HG02759 (cell line): ENCODE results near the gene ETS1.
A peak's percentile ranks its signal among the peaks of the same experiment; 100 is the strongest.

Experiments used
- ATAC-seq: cut with Tn5 transposase; IDR thresholded peaks from one replicate; pipeline ENCODE4 v1.9.1; 2021; ENCODE audit warnings: mild to moderate bottlenecking, moderate library complexity; ENCODE audit not compliant: unreplicated experiment

ETS1 gene, protein sequence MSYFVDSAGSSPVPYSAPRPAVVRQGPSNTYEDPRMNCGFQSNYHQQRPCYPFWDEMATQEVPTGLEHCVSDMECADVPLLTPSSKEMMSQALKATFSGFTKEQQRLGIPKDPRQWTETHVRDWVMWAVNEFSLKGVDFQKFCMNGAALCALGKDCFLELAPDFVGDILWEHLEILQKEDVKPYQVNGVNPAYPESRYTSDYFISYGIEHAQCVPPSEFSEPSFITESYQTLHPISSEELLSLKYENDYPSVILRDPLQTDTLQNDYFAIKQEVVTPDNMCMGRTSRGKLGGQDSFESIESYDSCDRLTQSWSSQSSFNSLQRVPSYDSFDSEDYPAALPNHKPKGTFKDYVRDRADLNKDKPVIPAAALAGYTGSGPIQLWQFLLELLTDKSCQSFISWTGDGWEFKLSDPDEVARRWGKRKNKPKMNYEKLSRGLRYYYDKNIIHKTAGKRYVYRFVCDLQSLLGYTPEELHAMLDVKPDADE

GRCh38 chr11:128587415-128587814, at the start of gene ETS1:
ETS1 (minus strand) TSS chr11:128587558; CDS start chr11:128573130, 14,428 bp downstream.
- no peak for ATAC-seq

DNA sequence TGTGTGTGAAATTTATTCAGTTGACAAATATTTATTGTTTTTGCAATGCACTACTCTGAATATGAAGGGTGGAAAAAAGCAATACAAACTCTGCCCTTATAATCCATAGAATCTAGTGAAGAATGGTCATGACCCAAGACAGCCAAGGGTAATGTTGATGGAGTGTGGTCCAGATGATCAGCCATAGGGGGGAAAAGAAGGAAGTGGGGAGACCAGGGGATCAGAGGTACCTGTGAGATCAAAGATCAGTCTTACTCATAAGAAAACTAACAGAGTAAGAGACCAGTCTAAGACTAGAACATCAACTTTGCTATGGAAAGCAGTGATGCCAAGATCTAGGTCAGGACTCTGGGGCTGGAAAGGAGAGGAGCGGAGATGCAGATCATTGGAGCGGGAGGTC, 47.0 kb upstream of the ETS1 start:
- no peak for ATAC-seq

DNA sequence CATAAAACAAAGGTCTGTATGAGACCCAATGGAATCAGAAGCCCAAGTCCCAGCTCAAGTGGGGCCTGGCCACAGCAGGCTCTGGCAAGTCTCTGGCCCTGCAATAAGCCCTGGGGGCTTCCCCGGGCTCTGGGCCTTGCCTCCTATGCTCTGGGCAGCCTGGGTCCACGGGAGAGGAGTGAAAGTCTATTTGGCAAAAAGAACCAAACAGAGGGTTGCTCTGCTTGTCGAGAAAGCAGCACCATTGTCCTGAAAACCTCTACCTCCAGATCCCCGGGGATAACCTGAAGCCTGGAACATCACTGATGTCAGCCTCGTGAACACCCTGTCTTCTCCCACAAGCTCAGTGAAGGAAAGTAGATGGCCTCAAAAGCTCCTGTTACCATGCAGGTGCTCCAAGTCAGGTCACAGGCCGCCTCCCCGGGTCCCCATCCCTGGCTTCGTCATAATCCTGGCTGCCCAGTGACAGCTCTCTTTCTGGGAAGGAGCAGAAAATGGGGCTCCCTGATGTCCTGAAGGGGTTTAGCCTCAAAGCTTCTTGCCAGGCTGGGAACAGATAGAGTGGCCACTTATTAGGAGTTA, 46.1 kb upstream of the ETS1 start:
- no peak for ATAC-seq

DNA sequence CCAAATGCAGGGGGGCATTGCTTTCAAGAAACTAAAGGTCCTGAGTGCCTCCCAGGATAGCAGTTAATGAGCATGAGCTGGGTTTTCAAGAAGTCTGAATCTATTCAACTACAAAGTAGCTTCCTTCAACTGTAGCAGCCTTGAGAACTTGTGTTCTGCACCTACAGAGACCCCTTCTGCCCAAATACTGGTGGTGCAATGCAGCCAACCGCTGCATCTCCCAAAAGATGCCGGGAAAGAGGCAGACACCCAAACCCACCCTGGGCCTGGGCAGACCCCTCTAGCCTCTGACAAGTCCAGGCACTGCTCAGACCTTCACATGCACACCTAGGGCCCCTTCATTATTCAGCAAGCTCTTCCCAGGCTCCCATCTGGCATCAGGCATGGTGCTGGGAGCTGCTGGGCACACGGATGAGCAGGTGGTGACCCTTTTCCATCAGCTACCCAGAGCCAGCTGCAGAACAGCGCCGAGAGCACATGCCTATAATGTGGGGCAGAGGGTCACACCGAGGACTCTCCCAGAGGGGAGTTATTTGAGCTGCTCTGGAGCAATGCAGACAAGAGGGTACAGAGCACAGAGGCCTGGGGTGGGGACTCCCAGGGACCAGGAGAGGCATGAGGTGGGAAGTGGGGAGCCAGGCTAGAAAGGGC, 44.9 kb upstream of the ETS1 start:
- ATAC-seq: no peak

DNA sequence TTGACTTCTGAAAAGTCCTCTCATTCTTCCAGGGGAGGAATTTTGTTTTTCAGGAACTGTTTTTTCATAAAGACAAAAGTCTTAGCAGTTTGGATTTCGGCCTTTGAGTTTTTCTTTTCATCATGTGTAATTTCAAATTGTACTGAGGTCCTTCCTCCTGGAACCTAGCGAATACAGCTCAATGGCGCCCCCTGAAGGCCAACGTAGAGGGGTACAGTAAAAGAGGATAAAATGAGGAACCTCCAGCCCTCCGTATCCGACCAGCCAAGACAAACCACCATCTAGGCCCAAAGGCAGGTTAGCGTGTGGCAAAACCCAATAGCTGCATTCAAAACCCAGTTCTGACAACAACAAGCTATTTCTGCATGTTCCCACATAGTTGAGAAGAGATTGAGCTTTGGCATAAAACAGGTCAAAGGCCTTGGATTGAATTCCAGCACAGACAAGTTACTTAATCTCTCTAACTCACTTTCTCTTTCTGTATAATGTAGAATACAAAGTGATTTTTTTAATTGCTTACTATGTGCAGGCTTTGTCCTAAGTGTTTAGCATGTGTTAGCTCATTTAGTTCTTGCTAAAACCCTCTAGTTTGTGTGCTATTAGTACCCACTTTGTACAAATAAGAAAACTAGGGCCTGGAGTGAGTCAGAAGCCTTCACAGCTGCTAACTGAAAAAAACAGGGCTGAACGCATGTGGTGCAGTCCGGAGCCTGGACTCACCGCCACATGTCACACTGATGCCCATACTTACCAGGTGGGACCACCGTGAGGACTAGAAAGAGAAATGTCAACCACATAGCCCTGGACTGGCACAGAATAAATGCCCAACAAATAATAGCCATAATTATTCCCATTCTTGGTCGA, 43.2 kb upstream of the ETS1 start:
- peak; percentile 63 for ATAC-seq

- no peak for ATAC-seq
These were observed 42.3 kb upstream of the ETS1 start for GRCh38 chr11:128629516-128630106.

- peak; percentile 29 for ATAC-seq
These were observed 41.3 kb upstream of the ETS1 start for GRCh38 chr11:128628686-128629085.

DNA sequence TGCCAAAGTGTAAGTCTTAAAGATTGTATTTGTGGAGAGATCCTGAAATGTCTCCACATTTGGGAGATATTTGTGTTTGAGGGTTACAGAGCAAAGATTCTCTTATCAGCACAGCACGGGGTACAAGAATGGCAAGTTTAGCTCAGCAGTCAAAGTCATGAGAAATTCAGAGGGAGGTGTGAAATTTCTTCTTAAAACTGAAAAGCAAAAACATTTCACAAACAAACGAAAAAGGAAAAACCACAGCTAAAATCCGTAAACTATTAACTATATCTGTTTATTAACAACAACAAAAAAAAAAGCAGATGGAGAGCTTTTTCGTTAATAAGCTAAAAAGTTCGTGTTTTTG, 40.9 kb upstream of the ETS1 start:
- peak; percentile 20 for ATAC-seq

- peak; percentile 40 for ATAC-seq
These were observed 40.4 kb upstream of the ETS1 start for GRCh38 chr11:128627666-128628324.

- ATAC-seq: no peak
These were observed 39.7 kb upstream of the ETS1 start for GRCh38 chr11:128626913-128627665.

- no peak for ATAC-seq
These were observed 38.4 kb upstream of the ETS1 start for GRCh38 chr11:128625746-128626145.

DNA sequence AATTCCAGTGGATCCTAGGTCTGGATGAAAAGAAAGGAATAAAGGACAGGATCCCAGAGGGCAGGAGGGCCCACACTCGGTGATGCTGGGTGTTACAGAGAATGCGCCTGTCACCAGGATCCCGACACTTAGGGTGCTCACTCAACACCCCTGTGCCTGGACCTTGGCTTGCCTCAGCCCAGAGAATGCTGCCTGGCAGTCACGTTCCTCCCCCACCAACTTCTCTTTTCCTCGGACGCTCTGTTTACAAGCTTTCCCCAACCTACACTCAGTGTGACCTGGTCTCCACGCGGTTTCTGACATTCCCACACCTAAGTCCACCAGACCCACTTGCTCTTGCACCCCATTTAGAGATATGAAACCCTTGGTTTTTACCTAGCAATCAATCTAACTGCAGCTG, 38.0 kb upstream of the ETS1 start:
- no peak for ATAC-seq

GRCh38 chr11:128624269-128625175, 37.2 kb upstream of the ETS1 start:
- peak; percentile 47 for ATAC-seq

- no peak for ATAC-seq
These were observed 35.7 kb upstream of the ETS1 start for GRCh38 chr11:128623091-128623490.

DNA sequence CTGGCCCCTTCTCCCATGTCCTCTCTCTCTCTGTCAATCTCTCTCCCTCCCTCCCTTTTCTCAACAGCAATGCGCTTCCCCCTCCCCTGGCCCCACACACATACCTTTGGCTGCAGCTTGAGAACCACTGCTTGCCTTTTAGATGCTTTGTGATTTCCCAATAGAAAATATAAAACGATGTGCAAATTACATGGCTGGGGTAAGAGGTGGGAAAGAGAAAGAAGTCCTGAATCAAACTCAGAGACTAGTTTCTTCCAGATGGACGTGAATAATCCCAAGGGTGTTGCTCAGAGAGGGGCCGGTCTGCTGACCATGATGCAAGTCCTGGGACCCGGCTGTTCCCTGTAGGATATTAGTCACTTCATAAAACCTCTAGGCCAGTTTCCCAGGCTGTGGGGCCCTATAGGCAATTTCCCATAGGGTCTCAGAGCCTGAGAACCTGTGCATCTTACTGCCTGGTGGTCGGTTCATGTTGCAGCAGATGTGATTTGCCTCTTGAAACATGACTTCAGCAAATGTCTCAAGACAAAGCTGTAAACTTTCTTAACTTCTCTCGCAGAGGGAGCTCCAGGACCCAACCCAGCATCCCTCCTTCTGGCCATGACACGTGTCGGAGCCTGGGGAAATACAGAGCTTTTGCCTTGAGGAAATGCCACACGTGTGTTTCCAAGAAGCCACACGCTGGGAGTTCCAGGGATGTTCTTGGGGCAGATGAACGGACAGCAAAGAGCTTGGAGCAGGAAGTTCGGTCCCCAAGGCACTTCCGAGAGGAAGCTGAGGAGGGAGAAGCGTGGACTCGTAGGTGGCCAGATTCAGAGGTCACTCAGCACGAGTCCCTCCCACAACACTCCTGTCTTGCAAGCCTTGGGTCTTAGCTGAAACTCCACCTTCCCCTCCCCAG, 34.5 kb upstream of the ETS1 start:
- no peak for ATAC-seq

DNA sequence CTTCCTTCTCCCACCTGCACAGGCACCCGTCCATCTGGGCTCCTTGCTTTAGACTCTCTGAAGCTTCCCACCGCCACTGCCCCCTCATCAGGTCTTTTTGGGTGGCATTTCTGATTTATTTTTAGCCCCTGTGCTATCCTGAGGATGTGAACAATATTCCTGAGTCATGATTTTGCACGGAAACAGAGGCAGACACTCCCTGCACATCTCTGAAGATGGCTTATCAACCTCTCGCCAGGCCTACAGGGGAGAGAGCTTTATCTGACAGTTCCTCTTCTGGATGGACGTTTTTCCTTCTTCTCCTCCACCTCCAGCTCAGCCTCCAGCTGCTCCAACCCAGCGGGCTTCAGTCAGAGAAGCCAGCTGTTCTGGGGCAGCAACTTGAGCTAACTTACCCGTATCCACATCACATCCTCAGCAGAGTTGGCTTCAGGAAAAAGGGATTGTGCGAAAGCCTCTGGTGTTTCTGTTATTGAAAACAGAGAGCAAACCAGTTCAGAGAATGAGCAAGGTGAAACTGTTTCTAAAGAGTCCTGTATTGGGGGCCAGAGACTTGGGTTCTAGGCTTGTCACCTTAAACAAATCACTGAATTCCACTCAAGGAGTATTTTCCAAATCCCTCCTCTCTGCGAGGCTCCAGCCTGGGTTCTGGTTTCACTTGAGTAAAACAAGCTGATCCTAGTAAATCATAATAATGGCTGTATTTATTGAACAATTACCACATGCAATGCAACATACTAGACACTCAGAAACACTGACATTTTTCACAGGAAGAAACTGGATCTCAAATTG, 33.1 kb upstream of the ETS1 start:
- no peak for ATAC-seq
